HG02588 (cell line): Measurements from ENCODE around the gene RBMY1F.
"Not testable (repeated sequence)": the region's sequence is repeated elsewhere in the genome, so short reads cannot be mapped to it uniquely, and the experiment has no call there.

Experiments used
- ATAC-seq: cut with Tn5 transposase; IDR thresholded peaks from one replicate; pipeline ENCODE4 v1.9.1; 2021; ENCODE audit warnings: mild to moderate bottlenecking, moderate library complexity; ENCODE audit not compliant: unreplicated experiment

Gene RBMY1F

GRCh38 chrY:22182823-22183222, at the start of gene RBMY1F:
TSS of gene RBMY1F (minus strand) at chrY:22182923. CDS start at chrY:22180969, 1,954 bp downstream.
- not testable (repeated sequence) for ATAC-seq

- ATAC-seq, result not testable (repeated sequence)
Measured at GRCh38 chrY:22151144-22151543, 31.6 kb downstream of the RBMY1F start.

GRCh38 chrY:22141011-22141695, 41.6 kb downstream of the RBMY1F start:
- not testable (repeated sequence) for ATAC-seq

GRCh38 chrY:22134719-22135118, 48.0 kb downstream of the RBMY1F start:
- ATAC-seq, result not testable (repeated sequence)

DNA sequence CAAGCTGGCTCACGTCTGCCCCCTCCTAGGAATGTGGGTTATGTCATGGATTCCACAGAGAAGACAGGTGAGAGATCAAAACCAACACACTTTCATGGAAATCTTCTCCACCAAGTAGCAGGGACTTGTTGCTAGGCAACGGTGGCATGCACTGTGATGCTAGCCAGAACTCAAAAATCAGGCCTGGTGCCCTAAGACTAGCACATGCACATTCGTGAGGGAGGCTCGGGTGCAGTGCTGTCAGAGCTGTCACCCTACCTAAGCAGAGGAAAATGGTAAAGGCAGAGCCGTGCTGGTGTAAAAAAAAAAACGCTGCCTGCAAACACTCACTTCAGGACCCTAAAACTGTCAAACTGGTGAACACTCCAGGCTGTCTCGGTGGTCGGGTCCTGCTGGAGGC, 52.2 kb downstream of the RBMY1F start:
- ATAC-seq, result not testable (repeated sequence)
